ENCODE results near the gene SUSD1. TPM values are rescaled to one million over a fixed set of nuclear protein-coding genes. Genes with fewer than 3 reads are reported as not detected.

The SUSD1 gene
- total and polyA plus RNA-seq, 2 of the 13 experiments (the other 11 are each of a cell fraction or from before 2014, with no cell fraction given), result 25.9 to 32.3 TPM

DNA sequence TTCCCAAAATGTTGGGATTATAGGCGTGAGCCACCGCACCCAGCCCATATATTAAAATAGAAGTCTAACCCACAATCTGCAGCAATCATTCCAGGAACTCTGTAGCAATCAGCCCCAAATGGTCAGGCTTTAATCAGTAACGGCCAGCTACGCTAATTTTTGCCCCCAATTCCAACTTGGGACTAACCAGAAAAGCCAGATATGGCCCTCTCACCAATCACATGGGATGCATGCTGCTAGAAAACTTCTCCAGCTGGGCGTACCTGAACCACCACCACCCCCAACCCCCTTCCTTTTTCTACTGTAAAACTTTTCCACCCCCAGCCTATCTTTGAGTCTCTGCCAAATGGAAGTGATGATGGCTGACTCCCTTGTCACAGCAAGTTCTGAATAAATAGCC lies 4.1 kb downstream of the SUSD1 start:
- Histone ChIP-seq H3K9me3 (ENCODE audit: low read length) (no peaks in the 10 kb centered on the region), H3K27me3 (ENCODE audit: control insufficient read depth in 1 of 2, insufficient read depth in 2 of 2, low read length in 2 of 2) (no peaks in the 10 kb centered on the region; a peak in 1 of 5 replicates), H3K36me3 (replicated peaks in 1 of 2; ENCODE audit: control insufficient read depth in 1 of 2, insufficient read depth in 2 of 2, low read length in 2 of 2) (0 out of 5 replicates have a peak, but pooled peaks cover 0 to 6% of the 10 kb centered on the region in 2 experiments), H3K27ac (ENCODE audit: extremely low read length, insufficient read depth, low read length) (no peak overlapping the region), H3K4me3 (replicated peaks in 1 of 3; ENCODE audit: insufficient read depth in 1 of 3, low read depth in 2 of 3, low read length in 3 of 3) (no peak overlapping the region), H3K4me2 (ENCODE audit: low read depth, low read length) (no peak overlapping the region), H3K4me1 (ENCODE audit: insufficient read depth, low read length) (peaks cover 81% of the 10 kb centered on the region), H2AFZ (ENCODE audit: low read length) (no peak overlapping the region), H4K20me1 (ENCODE audit: insufficient read depth, low read length) (no peaks in the 10 kb centered on the region), H3K79me2 (ENCODE audit: insufficient read depth, low read length) (peaks cover 63% of the 10 kb centered on the region), H3K9ac (ENCODE audit: insufficient read depth, low read depth, low read length) (no peak overlapping the region)
- POLR2A ChIA-PET, result no interaction called here
- CTCF ChIA-PET (ENCODE audit: low intra/inter-chr PET ratio, low total read pairs), result no interaction called here
- DNase-seq (ENCODE audit: low spot score), result no peak
- WGBS (ENCODE audit: low lambda C conversion rate), result 97% methylated on average over 5 of the region's 5 CpGs
- ATAC-seq, result no peak
- no peak for FAIRE-seq
- intact Hi-C loops (cut with micrococcal nuclease; ENCODE audit: unreplicated experiment) (no loop called here), in situ Hi-C loops (cut with HindIII; ENCODE audit: extremely low pct_ligation_motif_present, low pct_unique_long_range_greater_than_20kb) (no loop called here)
- TF ChIP-seq, protein P1, sequence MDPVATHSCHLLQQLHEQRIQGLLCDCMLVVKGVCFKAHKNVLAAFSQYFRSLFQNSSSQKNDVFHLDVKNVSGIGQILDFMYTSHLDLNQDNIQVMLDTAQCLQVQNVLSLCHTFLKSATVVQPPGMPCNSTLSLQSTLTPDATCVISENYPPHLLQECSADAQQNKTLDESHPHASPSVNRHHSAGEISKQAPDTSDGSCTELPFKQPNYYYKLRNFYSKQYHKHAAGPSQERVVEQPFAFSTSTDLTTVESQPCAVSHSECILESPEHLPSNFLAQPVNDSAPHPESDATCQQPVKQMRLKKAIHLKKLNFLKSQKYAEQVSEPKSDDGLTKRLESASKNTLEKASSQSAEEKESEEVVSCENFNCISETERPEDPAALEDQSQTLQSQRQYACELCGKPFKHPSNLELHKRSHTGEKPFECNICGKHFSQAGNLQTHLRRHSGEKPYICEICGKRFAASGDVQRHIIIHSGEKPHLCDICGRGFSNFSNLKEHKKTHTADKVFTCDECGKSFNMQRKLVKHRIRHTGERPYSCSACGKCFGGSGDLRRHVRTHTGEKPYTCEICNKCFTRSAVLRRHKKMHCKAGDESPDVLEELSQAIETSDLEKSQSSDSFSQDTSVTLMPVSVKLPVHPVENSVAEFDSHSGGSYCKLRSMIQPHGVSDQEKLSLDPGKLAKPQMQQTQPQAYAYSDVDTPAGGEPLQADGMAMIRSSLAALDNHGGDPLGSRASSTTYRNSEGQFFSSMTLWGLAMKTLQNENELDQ (CRISPR knock-in tag; IDR thresholded peaks at IDR 0.05; ENCODE audit: borderline replicate concordance), result no peak
- TF ChIP-seq ZNF878 (CRISPR knock-in tag; IDR thresholded peaks at IDR 0.05) (no peak), PHB2 (IDR thresholded peaks at IDR 0.05; ENCODE audit: partially characterized antibody) (no peak), RAD51 (IDR thresholded peaks at IDR 0.05; ENCODE audit: borderline replicate concordance) (no peak), SIX4 (CRISPR knock-in tag; IDR thresholded peaks at IDR 0.05) (no peak), PAX8 (CRISPR knock-in tag; IDR thresholded peaks at IDR 0.05; ENCODE audit: borderline replicate concordance) (no peak), ZNF737 (CRISPR knock-in tag; IDR thresholded peaks at IDR 0.05; ENCODE audit: borderline replicate concordance) (no peak)
- TF ChIP-seq, protein P2, sequence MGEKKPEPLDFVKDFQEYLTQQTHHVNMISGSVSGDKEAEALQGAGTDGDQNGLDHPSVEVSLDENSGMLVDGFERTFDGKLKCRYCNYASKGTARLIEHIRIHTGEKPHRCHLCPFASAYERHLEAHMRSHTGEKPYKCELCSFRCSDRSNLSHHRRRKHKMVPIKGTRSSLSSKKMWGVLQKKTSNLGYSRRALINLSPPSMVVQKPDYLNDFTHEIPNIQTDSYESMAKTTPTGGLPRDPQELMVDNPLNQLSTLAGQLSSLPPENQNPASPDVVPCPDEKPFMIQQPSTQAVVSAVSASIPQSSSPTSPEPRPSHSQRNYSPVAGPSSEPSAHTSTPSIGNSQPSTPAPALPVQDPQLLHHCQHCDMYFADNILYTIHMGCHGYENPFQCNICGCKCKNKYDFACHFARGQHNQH (CRISPR knock-in tag; IDR thresholded peaks at IDR 0.05), result no peak
- BruUV-seq (replicated peaks), result no TSS peak

All from HepG2 (cell line).